ENCODE results near the gene CTAG1A. TPM values are rescaled to one million over a fixed set of nuclear protein-coding genes. Genes with fewer than 3 reads are reported as not detected.

Gene CTAG1A
- total RNA-seq, 2 experiments from 2014 or later, result not detected

GRCh38 chrX:154600759-154601374 lies 15.9 kb downstream of the CTAG1A start:
- Mint-ChIP-seq H3K27ac (no peak overlapping the region), H3K4me3 (no peak overlapping the region), H3K27me3 (no peaks in the 10 kb centered on the region), H3K4me1 (ENCODE audit: low read depth) (no peaks in the 10 kb centered on the region), H3K36me3 (ENCODE audit: low read depth) (no peaks in the 10 kb centered on the region), H3K9me3 (no peaks in the 10 kb centered on the region)
- no peaks in the 10 kb centered on the region for H3K4me1 ChIP-seq (ENCODE audit: insufficient read depth, low read length)
- H3K27ac ChIP-seq (ENCODE audit: low read depth in 1 of 2, low read length in 2 of 2), result no peak overlapping the region
- H3K36me3 ChIP-seq (ENCODE audit: insufficient read depth, low read length), result no peaks in the 10 kb centered on the region
- no peak overlapping the region for H3K4me3 ChIP-seq (ENCODE audit: low read length)
- H3K27me3 ChIP-seq (ENCODE audit: control insufficient read depth in 1 of 2, insufficient read depth in 2 of 2, low read length in 2 of 2), result no peaks in the 10 kb centered on the region
- ChIA-PET POLR2A (no interaction called here), CTCF (no interaction called here)
- DNase-seq (no peak), ATAC-seq (ENCODE audit: poor library complexity) (no peak)
- intact Hi-C loops (cut with DNase I, micrococcal nuclease), result no loop called here
- no peaks in the 10 kb centered on the region for H3K9me3 ChIP-seq (ENCODE audit: control insufficient read depth in 1 of 2, insufficient read depth in 1 of 2, low read length in 2 of 2)
- no peak for TF ChIP-seq CTCF (IDR thresholded peaks at IDR 0.05)

- H3K9me3 Mint-ChIP-seq, result no peaks in the 10 kb centered on the region
- H3K36me3 Mint-ChIP-seq (ENCODE audit: low read depth), result no peaks in the 10 kb centered on the region
- ChIA-PET POLR2A (no interaction called here), CTCF (no interaction called here)
- ATAC-seq (ENCODE audit: poor library complexity), result no peak
- Histone ChIP-seq H3K27ac (ENCODE audit: low read depth in 1 of 2, low read length in 2 of 2) (no peak overlapping the region), H3K9me3 (ENCODE audit: control insufficient read depth in 1 of 2, insufficient read depth in 1 of 2, low read length in 2 of 2) (no peaks in the 10 kb centered on the region), H3K4me3 (ENCODE audit: low read length) (no peak overlapping the region), H3K4me1 (ENCODE audit: insufficient read depth, low read length) (no peaks in the 10 kb centered on the region), H3K27me3 (ENCODE audit: control insufficient read depth in 1 of 2, insufficient read depth in 2 of 2, low read length in 2 of 2) (no peaks in the 10 kb centered on the region), H3K36me3 (ENCODE audit: insufficient read depth, low read length) (no peaks in the 10 kb centered on the region)
- DNase-seq, result no peak
- no peak overlapping the region for H3K4me3 Mint-ChIP-seq
- H3K27me3 Mint-ChIP-seq, result no peaks in the 10 kb centered on the region
- TF ChIP-seq CTCF (IDR thresholded peaks at IDR 0.05), result no peak
- peaks cover 5% of the 10 kb centered on the region for H3K4me1 Mint-ChIP-seq (ENCODE audit: low read depth)
- no peak overlapping the region for H3K27ac Mint-ChIP-seq
- intact Hi-C loops (cut with DNase I, micrococcal nuclease), result no loop called here
Measured at GRCh38 chrX:154602226-154602625, 17.3 kb downstream of the CTAG1A start.

GRCh38 chrX:154602766-154603437 lies 18.0 kb downstream of the CTAG1A start:
- H3K27ac Mint-ChIP-seq, result no peak overlapping the region
- intact Hi-C loops (cut with DNase I, micrococcal nuclease), result no loop called here
- DNase-seq, result no peak
- ATAC-seq (ENCODE audit: poor library complexity), result no peak
- ChIA-PET CTCF (no interaction called here), POLR2A (no interaction called here)
- H3K4me1 ChIP-seq (ENCODE audit: insufficient read depth, low read length), result no peaks in the 10 kb centered on the region
- no peaks in the 10 kb centered on the region for H3K36me3 Mint-ChIP-seq (ENCODE audit: low read depth)
- no peaks in the 10 kb centered on the region for H3K27me3 ChIP-seq (ENCODE audit: control insufficient read depth in 1 of 2, insufficient read depth in 2 of 2, low read length in 2 of 2)
- H3K9me3 ChIP-seq (ENCODE audit: control insufficient read depth in 1 of 2, insufficient read depth in 1 of 2, low read length in 2 of 2), result no peaks in the 10 kb centered on the region
- H3K27me3 Mint-ChIP-seq, result no peaks in the 10 kb centered on the region
- H3K4me3 ChIP-seq (ENCODE audit: low read length), result no peak overlapping the region
- TF ChIP-seq CTCF (IDR thresholded peaks at IDR 0.05), result no peak
- no peaks in the 10 kb centered on the region for H3K36me3 ChIP-seq (ENCODE audit: insufficient read depth, low read length)
- no peak overlapping the region for H3K27ac ChIP-seq (ENCODE audit: low read depth in 1 of 2, low read length in 2 of 2)
- no peaks in the 10 kb centered on the region for H3K9me3 Mint-ChIP-seq
- H3K4me1 Mint-ChIP-seq (ENCODE audit: low read depth), result peaks cover 5% of the 10 kb centered on the region
- no peak overlapping the region for H3K4me3 Mint-ChIP-seq

All from CD4-positive, alpha-beta T cell (primary cell).